Stimulated activated CD4-positive, alpha-beta T cell treated with anti-CD3 and anti-CD28 coated beads, Interleukin-2, amount 100 ng/mL, for 24 hours (primary cell): Measurements from ENCODE around the gene ALKBH3.
A peak's percentile ranks its signal among the peaks of the same experiment; 100 is the strongest.

Source experiments
- DNase-seq, 2 donors: peaks; one replicate each; pipeline ENCODE4 v3.0.0-alpha.2; 2020

ALKBH3 gene

DNA sequence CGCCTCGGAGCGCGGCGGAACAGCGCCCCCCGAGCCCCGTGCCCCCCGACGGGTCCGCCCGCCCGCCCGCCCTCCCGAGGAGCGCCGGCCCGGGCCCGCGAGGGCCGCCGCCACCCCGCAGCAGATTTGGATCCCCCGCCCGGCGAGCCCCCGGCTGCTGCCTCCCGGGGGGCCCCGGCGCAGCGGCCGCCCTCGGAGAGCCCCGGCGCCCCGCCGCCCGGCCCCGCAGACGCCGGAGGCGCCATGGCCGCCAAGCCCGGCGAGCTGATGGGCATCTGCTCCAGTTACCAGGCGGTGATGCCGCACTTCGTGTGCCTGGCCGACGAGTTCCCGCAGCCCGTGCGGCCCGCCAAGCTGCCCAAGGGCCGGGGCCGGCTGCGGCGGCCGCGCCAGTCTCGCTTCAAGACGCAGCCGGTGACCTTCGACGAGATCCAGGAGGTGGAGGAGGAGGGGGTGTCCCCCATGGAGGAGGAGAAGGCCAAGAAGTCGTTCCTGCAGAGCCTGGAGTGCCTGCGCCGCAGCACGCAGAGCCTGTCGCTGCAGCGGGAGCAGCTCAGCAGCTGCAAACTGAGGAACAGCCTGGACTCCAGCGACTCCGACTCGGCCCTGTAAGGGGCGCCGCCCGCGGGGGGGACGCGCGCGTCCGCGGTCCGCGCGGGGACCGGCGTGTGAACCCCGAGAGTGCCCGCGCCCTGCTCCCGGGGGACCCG, 62.2 kb downstream of the ALKBH3 start:
- DNase-seq = peak in 1 of 2 donors; percentile 17

DNA sequence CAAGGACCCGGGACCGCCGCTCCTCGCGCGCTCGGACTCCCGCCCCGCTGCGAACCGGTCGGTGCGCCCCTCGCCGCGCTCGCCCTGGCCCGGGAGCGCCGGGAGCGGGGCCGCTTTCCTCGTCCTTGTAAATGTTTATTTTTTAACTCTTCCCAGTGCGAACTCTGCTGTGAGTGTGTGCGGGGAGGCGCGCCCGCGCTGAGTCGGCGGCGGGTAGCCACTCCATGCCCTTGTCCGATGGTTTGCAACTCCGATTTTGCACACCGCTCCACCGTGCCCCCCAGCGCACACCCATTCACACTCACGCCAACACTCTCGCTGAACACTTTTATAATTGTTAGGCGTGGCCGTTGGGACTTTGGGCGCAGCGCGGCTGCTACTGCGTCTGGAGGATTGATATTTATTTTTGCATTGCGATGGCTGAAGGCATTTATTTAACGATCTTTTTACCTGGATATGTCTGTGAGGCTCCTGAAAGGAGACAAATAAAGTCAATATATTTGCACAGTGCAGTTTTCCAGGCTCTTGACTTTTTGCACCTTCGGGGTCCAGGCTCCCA, 62.8 kb downstream of the ALKBH3 start:
- DNase-seq = peak in 1 of 2 donors; percentile 12

DNA sequence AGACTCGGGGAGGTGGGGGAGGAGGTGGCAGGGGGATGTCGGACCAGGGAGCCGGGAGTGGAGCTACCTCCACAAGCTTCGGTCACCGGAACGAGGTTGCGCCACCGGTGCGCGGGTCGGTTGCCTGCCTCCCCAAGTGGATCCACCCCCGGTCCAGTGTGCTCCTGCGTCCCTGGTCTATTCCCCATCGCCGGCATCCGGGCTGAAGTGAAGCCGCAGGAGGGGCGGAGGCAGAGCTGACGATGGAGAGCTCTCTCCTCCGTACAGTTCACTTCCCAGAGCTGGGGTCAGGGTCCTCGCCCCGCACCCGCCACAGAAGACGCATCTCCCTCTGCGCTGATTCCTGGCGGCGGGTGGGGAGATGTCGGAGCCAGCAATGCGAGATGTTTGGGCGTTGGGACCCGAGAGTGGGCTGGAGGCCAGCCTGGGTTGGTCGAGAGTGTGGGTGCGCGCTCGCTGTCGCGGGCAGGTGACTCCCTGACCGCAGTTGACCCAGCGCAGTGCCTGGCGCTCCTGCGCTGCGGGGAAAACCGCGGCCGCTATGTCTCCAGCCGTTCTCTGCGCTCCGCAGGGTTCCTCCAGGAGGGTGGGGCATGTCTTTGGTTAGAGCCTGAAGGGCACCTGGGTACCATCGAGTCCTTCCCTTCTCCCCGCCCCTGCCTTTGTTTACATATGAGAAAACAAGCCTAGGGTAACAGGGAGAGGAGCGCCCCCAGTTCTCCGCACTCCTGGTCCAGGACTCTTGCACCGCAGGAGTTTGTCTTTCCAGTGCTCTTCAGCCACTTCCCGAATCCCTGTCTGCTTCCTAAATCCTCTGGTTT, 63.5 kb downstream of the ALKBH3 start:
- DNase-seq = peak; percentile 28 to 44

DNA sequence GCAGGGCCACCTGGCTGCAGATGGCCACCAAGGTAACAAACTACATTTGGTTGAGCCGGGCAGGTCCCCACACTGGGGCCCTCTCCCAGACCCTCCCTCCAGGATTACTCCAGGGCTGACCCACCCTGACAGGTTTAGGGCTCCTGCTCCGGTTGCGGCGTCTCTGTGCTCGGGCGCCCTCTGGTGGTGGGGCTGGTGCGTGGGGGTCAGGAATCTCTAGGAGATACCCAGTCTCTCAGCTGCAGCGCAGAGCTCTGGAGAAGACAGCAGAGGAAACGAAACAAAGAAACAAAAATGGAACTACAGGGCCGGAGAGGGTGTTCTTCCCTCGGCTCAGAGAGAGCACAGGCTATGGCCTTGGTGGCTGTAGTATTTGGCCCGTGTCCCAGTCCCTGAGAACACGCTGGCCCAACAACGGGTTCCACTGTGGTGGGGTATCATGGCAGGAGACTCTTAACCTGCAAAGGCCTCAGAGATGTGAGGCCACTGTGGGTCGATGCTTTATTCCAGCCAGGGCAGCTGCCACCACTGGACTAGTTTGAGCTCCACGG, 64.2 kb downstream of the ALKBH3 start:
- peak; percentile 77 to 82 for DNase-seq

DNA sequence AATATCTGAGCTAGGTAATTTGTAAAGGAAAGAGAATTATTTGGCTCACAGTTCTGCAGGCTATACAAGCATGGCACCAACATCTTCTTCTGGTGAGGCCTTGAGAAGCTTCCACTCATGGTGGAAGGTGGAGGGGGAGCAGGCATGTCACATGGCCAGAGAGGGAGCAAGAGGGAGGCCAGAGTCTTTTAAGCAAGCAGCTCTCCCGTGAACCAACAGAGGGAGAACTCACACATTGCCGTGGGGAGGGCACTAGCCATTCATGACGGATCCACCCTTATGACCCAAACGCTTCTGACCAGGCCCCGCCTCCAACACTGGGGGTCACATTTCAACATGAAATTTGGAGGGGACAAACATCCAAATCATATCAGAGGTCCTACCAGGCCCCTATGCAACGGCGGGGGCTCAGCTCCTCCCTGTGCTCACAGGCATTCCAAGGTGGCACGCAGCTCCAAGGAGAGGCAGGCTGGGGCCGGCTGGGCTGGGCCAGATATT, 66.4 kb downstream of the ALKBH3 start:
- no peak for DNase-seq

DNA sequence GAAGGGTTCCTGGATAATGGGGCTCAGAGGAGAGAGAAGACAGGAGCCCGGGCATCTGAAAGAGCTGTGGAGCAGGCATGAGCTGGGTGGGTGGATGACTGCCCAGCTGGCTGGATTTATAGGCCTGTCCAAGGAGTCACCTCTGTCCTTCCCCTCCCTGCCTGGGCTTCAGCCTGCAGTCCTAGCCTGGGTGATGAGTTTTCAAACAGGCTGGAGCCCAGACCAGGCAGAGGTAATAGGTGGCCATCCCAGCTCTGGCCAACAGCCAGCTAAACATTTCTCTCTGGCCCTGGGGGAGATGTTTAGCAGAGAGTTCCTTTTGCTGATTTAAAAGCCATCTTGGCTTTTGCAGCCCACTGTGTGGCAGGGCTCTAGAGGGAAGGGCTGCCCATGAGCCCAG, 67.2 kb downstream of the ALKBH3 start:
- no peak for DNase-seq

DNA sequence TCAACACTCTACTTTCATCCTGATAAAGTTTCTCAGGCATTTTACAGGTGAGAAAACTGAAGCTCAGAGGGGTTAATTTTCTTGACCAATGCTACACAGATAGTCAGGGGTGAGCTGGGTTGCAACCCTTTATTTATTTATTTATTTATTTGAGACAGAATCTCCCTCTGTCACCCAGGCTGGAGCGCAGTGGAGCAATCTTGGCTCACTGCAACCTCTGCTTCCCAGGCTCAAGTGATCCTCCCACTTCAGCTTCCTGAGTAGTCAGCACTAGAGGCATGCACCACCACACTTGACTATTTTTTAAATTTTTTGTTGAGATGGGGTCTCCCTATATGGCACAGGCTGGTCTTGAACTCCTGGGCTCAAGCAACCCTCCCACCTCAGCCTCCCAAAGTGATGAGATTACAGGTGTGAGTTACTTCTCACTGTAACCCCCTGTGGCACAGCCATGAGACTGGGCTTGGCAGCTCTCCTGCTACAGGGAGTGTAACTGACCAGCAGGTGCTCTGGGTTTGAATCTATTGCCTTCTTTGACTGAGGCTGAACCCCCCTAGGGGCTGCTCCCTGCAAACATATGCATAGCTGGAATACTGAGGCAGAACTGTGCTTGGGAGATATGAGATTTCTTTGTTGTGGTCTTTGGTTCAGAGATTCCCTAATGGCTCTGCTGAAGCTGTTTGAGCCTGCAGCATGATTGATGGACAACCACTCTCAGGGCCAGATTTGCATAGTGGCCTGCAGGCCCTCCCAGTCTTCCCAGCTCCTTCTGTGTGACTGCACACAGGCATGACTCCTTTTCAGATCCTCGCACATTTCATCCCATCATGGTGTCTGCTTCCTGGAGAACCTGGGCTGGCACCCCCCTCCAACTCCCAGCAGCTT, 68.0 kb downstream of the ALKBH3 start:
- DNase-seq = no peak

DNA sequence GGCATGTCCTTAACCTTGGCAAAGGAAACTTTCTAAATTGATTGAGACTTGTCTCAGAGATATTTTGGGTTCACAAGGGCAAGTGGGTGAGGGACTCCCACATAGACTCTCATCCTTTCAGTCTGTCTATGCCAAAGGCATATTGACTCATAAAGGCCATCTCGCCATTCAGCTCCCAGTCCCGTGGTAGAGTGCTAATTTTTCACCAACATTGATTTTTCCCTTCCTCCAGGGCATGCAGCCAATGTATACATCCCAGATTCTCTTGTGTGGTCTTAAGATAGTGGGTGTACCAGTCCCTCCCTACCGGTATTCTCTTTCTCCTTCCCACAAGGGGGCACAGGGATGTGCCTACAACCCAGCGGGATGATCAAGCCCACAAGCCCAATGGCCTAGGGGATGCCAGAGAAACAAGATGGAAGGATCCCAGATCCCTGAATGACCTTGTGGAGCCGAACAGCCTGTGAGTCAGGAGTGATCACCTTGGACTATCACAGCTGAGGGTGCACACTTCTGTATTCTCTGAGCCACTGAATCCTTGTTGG, 69.8 kb downstream of the ALKBH3 start:
- no peak for DNase-seq

DNA sequence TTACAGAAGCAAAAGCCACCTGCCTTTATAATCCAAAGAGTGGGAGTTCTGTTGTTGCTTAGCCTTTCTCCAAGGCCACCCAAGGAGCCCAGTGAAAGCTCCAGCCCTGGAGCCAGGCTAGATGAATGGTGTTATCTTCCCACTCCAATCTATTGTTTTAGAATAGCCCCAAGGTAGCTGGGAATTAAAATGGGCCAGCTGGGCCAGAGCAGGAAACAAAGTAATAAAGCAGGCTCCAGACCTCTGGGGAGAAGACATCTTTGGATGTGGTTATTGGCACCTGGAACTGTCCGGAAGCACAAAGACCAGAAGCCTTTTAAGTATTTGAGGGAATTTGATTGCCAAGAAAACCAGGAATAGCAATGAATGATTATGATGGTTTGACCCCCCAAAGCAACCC, 70.6 kb downstream of the ALKBH3 start:
- no peak for DNase-seq

DNA sequence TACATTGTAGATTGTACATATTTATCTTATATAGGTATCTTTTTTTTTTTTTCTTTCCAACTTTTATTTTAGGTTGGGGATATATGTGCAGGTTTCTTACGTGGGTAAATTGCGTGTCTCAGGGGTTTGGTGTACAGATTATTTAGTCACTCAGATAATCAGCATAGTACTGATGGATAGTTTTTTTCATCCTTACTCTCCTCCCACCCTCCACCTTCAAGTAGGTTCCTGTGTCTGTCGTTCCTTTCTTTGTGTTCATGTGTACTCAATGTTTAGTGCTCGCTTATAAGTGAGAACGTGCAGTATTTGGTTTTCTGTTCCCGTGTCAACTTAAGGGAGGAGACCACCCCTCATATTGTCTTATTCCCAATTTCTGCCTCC, 71.4 kb downstream of the ALKBH3 start:
- DNase-seq = no peak

DNA sequence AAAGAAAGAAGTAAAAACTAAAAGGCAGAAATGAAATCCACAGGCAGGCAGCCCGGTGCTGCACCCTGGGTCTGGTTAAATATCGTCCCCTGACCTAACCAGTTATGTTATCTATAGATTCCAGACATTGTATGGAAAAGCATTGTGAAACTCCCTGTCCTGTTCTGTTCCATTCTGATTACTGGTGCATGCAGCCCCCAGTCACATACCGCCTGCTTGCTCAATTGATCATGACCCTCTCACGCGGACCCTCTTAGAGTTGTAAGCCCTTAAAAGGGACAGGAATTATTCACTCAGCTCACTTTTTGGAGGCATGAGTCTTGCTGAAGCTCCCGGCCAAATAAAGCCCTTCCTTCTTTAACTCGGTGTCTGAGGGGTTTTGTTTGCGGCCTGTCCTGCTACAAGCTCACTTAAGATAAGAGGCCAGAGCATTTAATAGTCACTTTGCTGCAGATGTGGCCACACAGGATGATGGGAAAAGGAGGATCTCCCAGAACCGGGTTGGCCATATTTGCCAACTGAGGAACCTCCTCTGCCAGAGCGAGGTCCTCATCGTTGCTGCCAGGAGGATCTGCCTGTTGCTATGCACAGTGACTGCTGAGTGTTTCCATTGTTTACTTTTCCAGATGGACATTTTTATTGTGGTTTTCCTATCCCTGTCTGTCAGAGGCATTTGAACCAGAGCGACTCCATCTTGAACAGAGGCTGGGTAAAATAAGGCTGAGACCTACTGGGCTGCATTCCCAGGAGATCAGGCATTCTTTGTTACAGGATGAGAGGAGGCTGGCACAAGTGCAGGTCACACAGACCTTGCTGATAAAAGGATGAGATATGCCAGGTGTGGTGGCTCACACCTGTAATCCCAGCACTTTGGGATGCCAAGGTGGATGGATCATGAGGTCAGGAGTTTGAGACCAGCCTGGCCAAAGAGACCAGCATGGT, 72.0 kb downstream of the ALKBH3 start:
- DNase-seq = no peak

DNA sequence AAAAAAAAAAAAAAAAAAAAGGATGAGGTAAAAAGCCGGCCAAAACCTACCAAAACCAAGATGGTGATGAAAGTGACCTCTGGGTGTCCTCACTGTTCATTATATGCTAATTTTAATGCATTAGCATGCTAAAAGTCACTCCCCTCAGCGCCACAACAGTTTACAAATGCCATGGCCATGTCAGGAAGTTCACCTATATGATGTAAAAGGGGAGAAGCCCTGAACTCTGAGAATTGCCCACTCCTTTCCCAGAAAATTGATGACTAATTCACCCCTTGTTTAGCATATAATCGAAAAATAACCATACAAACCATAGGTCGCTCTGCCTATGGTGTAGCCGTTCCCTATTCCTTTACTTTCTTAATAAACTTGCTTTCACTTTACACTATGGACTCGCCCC, 72.9 kb downstream of the ALKBH3 start:
- no peak for DNase-seq

DNA sequence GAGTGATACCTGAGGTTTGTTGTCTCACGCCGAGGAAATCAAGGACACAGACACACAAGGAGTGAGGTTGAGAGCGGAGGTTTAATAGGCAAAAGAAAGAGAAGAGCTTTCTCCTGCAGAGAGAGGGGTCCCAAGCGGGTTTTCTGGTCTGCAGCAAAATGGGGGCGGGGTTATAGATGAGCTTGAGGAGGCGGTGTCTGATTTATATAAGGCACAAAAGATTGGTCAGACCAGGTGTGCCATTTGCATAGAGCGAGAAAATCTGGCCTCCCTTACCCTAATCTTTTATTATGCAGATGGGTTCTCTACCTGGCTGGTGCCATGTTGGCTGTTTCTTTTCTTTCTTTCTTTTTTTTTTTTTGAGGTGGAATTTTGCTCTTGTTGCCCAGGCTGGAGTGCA, 73.6 kb downstream of the ALKBH3 start:
- no peak for DNase-seq

DNA sequence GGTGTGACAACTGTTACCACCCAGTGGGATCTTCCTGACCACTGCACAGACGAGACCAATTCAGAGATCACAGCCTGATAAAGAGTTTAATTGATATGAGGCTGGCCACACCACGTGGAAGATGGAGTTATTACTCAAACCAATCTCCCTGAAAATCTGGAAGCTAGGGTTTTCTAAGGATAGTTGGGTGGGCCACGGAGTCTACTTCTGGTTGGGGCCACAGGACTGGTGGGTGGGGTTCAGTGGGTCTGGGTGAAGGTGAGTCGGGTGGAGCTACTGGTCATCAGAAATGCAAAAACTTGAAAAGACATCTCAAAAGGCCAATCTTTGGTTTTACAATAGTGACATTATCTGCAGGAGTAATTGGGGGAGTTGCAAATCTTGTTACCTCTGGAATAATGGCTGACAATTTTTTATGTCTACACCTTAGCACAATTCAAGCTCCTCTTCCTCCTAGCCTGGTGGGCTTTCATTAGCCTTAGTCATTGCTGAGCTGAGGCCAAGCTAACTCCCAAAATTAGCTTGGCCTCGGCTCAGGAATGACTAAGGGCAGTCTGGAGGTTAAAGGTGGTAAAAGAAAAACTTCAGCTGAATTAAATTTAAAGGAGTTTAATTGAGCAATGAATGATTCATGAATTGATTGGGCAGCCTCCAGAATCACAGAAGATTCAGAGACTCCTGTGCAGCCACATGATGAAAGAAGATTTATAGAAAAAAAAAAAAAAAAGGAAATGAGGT, 74.9 kb downstream of the ALKBH3 start:
- DNase-seq = no peak

DNA sequence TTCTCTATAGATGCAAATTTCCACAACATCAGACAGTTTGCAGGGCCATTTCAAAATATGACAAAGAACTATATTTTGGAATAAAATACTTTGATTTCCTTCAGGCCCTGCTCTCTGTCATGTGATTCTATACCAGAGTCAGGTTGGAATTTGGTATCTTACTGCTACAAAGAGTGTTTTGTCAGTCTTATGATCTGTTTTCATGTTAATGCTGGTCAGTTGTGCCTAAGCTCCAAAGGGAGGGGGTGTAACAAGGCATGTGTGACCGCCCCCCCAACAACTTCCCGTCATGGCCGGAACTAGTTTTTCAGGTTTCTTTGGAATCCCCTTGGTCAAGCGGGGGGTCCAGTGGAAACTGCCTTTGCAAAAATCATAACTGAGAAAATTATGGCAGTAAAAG, 76.9 kb downstream of the ALKBH3 start:
- DNase-seq = no peak

DNA sequence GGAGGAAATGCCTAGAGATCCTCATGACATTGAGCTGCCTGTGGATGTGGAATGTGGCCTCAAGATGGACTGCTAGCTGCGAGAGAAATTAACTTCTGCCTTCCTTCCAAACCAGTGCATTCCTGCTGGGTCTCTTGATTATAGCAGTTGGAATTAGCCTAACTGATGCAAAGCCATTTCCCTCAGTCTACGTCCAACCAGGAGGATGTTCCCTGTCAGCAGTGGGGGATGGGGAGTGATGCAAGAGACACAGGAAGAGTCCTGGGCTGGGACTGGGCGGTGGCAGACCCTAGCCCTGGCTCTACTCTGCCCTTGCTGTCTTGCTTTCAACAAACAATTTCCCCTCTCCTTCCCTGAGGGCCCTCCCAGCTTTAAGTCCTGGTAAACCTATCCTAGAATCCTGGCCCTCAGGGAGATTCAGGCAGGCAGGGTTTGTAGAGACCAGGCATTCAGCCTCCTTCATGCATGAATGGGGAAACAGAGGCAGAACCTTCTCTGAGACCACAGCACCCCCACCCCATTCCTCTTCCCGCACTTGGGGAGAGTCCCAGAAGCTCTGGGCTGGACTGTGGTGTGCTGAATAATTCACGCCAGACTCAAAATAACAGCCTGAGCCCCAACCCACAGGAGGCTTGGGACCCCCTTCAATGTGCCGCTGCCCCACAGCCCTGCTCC, 78.8 kb downstream of the ALKBH3 start:
- no peak for DNase-seq

DNA sequence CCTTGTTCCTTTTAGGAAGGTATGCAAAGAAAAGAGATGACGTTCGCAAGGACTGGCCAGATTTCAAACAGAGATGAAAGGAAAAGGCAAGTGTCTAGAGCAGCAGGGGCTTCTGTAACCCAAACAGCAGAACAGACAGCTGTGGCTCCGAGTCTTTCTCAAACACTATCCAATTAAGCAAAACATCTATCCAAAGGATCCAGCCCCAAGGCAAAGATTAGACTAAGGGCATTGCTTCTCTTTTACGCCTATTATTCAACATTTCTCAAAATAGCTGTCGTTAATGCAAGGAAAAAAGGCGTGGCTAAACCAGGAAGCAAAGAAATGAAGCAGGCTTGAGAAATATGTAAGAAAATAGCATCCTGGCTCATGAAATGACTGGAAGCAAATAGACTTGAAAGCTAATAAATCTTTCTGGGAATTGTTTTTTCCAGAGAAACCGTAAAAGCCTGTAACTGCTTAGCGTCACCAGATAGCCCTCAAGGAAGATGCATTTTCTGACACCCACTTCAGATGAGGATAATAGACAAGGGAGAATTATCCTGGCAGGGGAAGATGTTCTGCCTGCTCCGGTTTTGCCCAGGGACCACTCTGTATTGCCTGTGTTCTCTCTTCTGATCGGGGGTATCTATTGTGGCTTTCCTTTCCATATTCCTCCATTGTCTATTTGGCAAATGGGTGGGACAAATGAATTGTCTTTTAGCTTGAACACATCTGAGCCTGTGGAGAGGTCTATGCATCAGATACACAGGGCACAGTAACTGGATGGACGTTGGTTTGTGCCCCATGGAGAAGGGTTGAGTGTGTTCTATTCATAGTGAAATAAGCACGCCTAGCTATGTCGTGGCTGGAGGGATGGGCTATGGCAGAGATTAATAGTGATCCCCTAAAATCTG, 82.0 kb downstream of the ALKBH3 start:
- DNase-seq = no peak

DNA sequence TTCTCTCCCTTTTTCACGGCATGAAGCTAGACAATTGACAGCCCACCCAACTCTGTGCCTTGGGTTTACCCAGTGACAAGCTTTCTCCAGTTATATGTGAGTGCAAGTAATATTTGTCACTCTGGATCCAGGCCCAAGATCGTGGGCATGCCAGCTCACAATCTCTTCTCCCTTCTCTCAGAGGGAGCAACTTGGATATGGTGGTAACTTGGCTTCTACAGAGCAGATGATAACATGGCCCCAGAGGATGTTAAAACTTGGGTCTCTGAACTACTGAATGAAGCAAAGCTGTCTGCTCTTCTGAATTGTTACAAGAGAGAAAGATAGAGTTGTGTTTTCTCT, 82.6 kb downstream of the ALKBH3 start:
- no peak for DNase-seq

DNA sequence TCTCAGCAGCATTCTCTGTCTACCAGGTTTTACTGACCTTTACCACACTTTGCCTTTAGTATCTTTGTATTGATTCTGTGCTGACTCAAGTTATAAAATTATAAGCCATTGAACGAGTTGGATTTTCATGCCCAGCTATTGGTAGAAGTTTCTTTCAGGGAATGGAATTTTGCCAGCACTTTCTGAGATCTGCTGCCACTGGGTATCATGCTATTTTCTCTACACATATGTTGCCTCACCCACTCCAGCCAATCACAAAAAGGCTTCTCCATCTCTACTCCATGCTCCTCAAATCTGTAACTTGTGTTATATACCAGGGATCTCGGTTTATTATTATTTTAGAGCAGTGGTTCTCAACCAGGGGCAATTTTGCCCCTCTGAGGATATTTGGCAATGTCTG, 87.0 kb downstream of the ALKBH3 start:
- no peak for DNase-seq
